Thyroid gland (tissue), 4 donors: ENCODE data around the gene IQSEC3. TPM values are rescaled to one million over a fixed set of nuclear protein-coding genes. Genes with fewer than 3 reads are reported as not detected.

Experiments
- DNase-seq, 2 donors: peaks; one replicate each; pipeline ENCODE4 v3.0.0-alpha.2; 2019
- H3K27ac ChIP-seq, 3 donors: fragments of 200-600 bp; sonication (generic); 1 replicate in 2 of 3; 2 replicates in 1 of 3; pipeline ENCODE4 v1.5.1; 2016 to 2019; ENCODE audit warnings: mild to moderate bottlenecking in 1 of 3, moderate library complexity in 1 of 3
- H3K27me3 ChIP-seq: fragments of 200-600 bp; sonication (generic); one replicate; pipeline ENCODE4 v1.5.1; 2019
- H3K36me3 ChIP-seq, 2 donors: fragments of 200-600 bp; sonication (generic); one replicate each; pipeline ENCODE4 v1.5.1; 2016 to 2019
- H3K4me1 ChIP-seq, 2 donors: fragments of 200-600 bp; sonication (generic); one replicate each; pipeline ENCODE4 v1.5.1; 2017 to 2019
- H3K4me3 ChIP-seq, 3 donors: fragments of 200-600 bp; sonication (generic); replicated peaks in 1 of 3; 1 replicate in 2 of 3; 2 replicates in 1 of 3; pipeline ENCODE4 v1.5.1; 2016; ENCODE audit warnings: mild to moderate bottlenecking in 1 of 3
- H3K9me3 ChIP-seq: fragments of 200-600 bp; sonication (generic); one replicate; pipeline ENCODE4 v1.5.1; 2017
- CTCF ChIP-seq, 6 experiments: fragments of 200-600 bp in 3 of 6; fragments of 450-650 bp in 3 of 6; sonication (generic) in 3 of 6; IDR thresholded peaks; one replicate each; pipeline ENCODE4 v1.5.1; 2016 to 2019; ENCODE audit warnings: antibody characterized with exemption in 6 of 6, mild to moderate bottlenecking in 2 of 6, inconsistent platforms in 1 of 6, moderate library complexity in 1 of 6
- POLR2A ChIP-seq, 2 donors: fragments of 450-650 bp; IDR thresholded peaks; one replicate each; pipeline ENCODE4 v1.6.1; 2017; ENCODE audit warnings: antibody characterized with exemption in 2 of 2, mild to moderate bottlenecking in 2 of 2, moderate library complexity in 1 of 2
- WGBS, 2 donors: methylation state at CpG; one replicate each; pipeline ENCODE4 v1.1.5; 2017; 5-methylcytosine and 5-hydroxymethylcytosine counted together
- intact Hi-C: fragments of 100-400 bp; cut with DNase I; formaldehyde crosslinking; loops from one replicate; pipeline ENCODE4 v1.15.1; 2023
- total RNA-seq, 4 donors: library from RNA; depleted of rRNA; stranded (reverse); fragments of >200 nt; gene quantifications; one replicate each; pipeline ENCODE4 v1.2.3, GENCODE V29; 2016

Gene IQSEC3
- total RNA-seq, 4 donors from 2014 or later = 0.27 to 1.3 (median 1.0) TPM

DNA sequence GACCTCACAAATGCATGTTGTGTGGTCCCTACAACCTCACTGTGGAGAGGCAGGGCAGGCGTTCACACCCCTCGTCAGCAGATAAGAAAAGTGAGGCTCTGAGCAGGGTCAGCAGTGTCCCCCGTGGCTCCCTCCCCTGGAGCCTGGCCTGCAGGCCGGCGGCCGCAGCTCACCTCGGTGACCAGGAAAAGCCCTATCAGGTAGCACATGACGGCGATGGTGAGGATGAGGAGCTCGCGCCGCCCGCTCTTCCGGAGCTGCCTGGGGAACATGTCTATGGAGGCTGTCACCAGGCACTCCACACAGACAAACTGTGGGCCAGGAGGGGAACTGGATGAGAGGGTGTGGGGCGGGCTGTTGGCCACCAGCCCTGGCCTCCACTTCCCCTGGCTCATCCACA, 129.4 kb downstream of the IQSEC3 start:
- Histone ChIP-seq H3K27me3 (no peaks in the 10 kb centered on the region), H3K9me3 (no peaks in the 10 kb centered on the region), H3K27ac (no peak overlapping the region), H3K36me3 (no peaks in the 10 kb centered on the region), H3K4me1 (peaks cover 0 to 27% of the 10 kb centered on the region in 2 donors), H3K4me3 (no peak overlapping the region)
- TF ChIP-seq CTCF (IDR thresholded peaks at IDR 0.05) = no peak
- TF ChIP-seq POLR2A (IDR thresholded peaks at IDR 0.05) = no peak
- WGBS, 2 donors = 93 to 100% methylated on average over 7 to 14 of the region's 15 CpGs
- intact Hi-C loops = no loop called here
- DNase-seq = no peak

GRCh38 chr12:196436-196835, 129.9 kb downstream of the IQSEC3 start:
- intact Hi-C loops = no loop called here
- WGBS, 2 donors = 84 to 86% methylated on average over 4 of the region's 4 CpGs
- Histone ChIP-seq H3K36me3 (no peaks in the 10 kb centered on the region), H3K27me3 (no peaks in the 10 kb centered on the region), H3K4me3 (no peak overlapping the region), H3K4me1 (peaks cover 4 to 28% of the 10 kb centered on the region in 2 donors), H3K27ac (no peak overlapping the region), H3K9me3 (no peaks in the 10 kb centered on the region)
- no peak for TF ChIP-seq POLR2A (IDR thresholded peaks at IDR 0.05)
- no peak for TF ChIP-seq CTCF (IDR thresholded peaks at IDR 0.05)
- DNase-seq = no peak

DNA sequence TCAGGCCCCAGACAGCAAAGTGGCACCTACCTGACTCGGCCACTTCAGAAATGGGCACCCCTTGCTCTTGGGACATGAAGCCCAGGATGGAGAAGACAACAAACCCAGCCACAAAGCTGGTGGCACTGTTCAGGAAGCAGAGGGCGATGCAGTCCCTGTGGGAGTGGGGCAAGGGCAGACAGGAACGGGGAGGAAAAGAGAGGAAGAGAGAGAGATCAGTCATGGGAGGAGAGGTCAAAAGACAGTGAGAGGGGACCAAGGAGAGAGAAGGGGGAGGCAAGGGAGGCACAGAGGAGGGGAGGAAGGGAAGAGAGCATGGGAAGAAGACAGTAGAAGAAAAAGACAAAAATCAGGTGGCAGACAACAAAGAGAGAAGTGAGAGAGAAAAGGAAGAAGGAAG, 130.8 kb downstream of the IQSEC3 start:
- 87 to 89% methylated on average over 3 of the region's 3 CpGs for WGBS, 2 donors
- no peaks in the 10 kb centered on the region for H3K36me3 ChIP-seq
- H3K9me3 ChIP-seq = no peaks in the 10 kb centered on the region
- intact Hi-C loops = no loop called here
- TF ChIP-seq POLR2A (IDR thresholded peaks at IDR 0.05) = no peak
- TF ChIP-seq CTCF (IDR thresholded peaks at IDR 0.05) = no peak
- no peak overlapping the region for H3K27ac ChIP-seq
- H3K4me1 ChIP-seq = peaks cover 13 to 37% of the 10 kb centered on the region in 2 donors
- H3K4me3 ChIP-seq = no peak overlapping the region
- DNase-seq = no peak
- H3K27me3 ChIP-seq = no peaks in the 10 kb centered on the region

GRCh38 chr12:197911-198695, 131.5 kb downstream of the IQSEC3 start:
- H3K4me1 ChIP-seq = peaks cover 13 to 43% of the 10 kb centered on the region in 2 donors
- no peaks in the 10 kb centered on the region for H3K36me3 ChIP-seq
- no peaks in the 10 kb centered on the region for H3K27me3 ChIP-seq
- DNase-seq = no peak
- H3K27ac ChIP-seq = no peak overlapping the region
- no peak for TF ChIP-seq POLR2A (IDR thresholded peaks at IDR 0.05)
- TF ChIP-seq CTCF (IDR thresholded peaks at IDR 0.05) = no peak
- WGBS, 2 donors = 90 to 98% methylated on average over 4 to 11 of the region's 11 CpGs
- no peak overlapping the region for H3K4me3 ChIP-seq
- intact Hi-C loops = no loop called here
- no peaks in the 10 kb centered on the region for H3K9me3 ChIP-seq

- H3K9me3 ChIP-seq = no peaks in the 10 kb centered on the region
- 32 to 45% methylated on average over 5 to 9 of the region's 9 CpGs for WGBS, 2 donors
- TF ChIP-seq POLR2A (IDR thresholded peaks at IDR 0.05) (no peak), CTCF (IDR thresholded peaks at IDR 0.05) (no peak)
- peaks cover 13 to 41% of the 10 kb centered on the region in 2 donors for H3K4me1 ChIP-seq
- no peaks in the 10 kb centered on the region for H3K27me3 ChIP-seq
- DNase-seq = no peak
- intact Hi-C loops = no loop called here
- H3K36me3 ChIP-seq = no peaks in the 10 kb centered on the region
- no peak overlapping the region for H3K27ac ChIP-seq
- no peak overlapping the region for H3K4me3 ChIP-seq
Observed at GRCh38 chr12:198705-199104, 132.1 kb downstream of the IQSEC3 start.
